HCT116 (cell line): ENCODE data around the gene TPD52L2. TPM values are rescaled to one million over a fixed set of nuclear protein-coding genes. Genes with fewer than 3 reads are reported as not detected.

Experiments
- ATAC-seq: fragments of 200-7000 bp; cut with Tn5 transposase; 2 replicates; pipeline ENCODE4 v1.9.1; 2020; ENCODE audit warnings: mild to moderate bottlenecking, moderate library complexity
- BruUV-seq: library from RNA; stranded (reverse); fragments of 400-500 nt; replicated peaks from 2 replicates; lab custom pipeline; 2021; lab: Mats Ljungman, UMichigan
- CTCF ChIA-PET: fragments of 300-600 bp; sonication (Branson Sonifier 250); formaldehyde crosslinking; loops from one replicate; lab custom pipeline; 2021; ENCODE audit warnings: antibody characterized with exemption; lab: Charles Lee
- POLR2A ChIA-PET: fragments of 300-600, 350-600 bp; sonication (Branson Sonifier 250); formaldehyde crosslinking; loops from one replicate; lab custom pipeline; 2021; ENCODE audit warnings: antibody characterized with exemption; lab: Charles Lee
- RAD21 ChIA-PET, 2 experiments: fragments of 300-600 bp; sonication (Branson Sonifier 250); formaldehyde crosslinking; loops; one replicate each; lab custom pipeline; 2023; ENCODE audit warnings: low total read pairs in 2 of 2; ENCODE audit not compliant: uncharacterized antibody in 2 of 2, unreplicated experiment in 2 of 2, low non-redundant PET in 1 of 2; lab: Charles Lee
- DNase-seq: peaks from one replicate; pipeline ENCODE4 v3.0.0-alpha.2; 2010; ENCODE audit warnings: low read depth, low spot score
- H2AFZ ChIP-seq: fragments of 200-600 bp; shearing (Covaris generic), sonication (generic); 2 replicates; pipeline ENCODE4 v1.6.1; 2017; ENCODE audit warnings: low read depth, mixed run types, mixed read lengths, antibody characterized with exemption, low read length; ENCODE audit not compliant: poor library complexity, severe bottlenecking
- H3K27ac ChIP-seq: 2 replicates; pipeline ENCODE4 v1.5.1; 2012; ENCODE audit warnings: low read depth, low read length
- H3K27me3 ChIP-seq: fragments of 200-600 bp; sonication (generic); 2 replicates; pipeline ENCODE4 v1.6.1; 2016; ENCODE audit warnings: mixed run types, low read length, mixed read lengths; ENCODE audit not compliant: insufficient read depth
- H3K36me3 ChIP-seq, 2 experiments: fragments of 200-500 bp in 1 of 2; fragments of 200-600 bp in 1 of 2; sonication (Bioruptor generic) in 1 of 2; sonication (generic) in 1 of 2; 2 replicates each; pipeline versions ENCODE4 v1.5.1 to v1.6.1; 2014 to 2016; ENCODE audit warnings: low read length in 2 of 2, inconsistent platforms in 1 of 2, mixed read lengths in 1 of 2, mixed run types in 1 of 2; ENCODE audit not compliant: insufficient read depth in 2 of 2, control insufficient read depth in 1 of 2
- H3K4me1 ChIP-seq, 2 experiments: fragments of 200-600 bp in 1 of 2; sonication (generic) in 1 of 2; 2 replicates each; pipeline versions ENCODE4 v1.5.1 to v1.6.1; 2012 to 2017; ENCODE audit warnings: low read length in 2 of 2, inconsistent platforms in 1 of 2, mild to moderate bottlenecking in 1 of 2, mixed read lengths in 1 of 2, mixed run types in 1 of 2, moderate library complexity in 1 of 2; ENCODE audit not compliant: insufficient read depth in 2 of 2, control insufficient read depth in 1 of 2
- H3K4me2 ChIP-seq: fragments of 200-600 bp; sonication (generic); 2 replicates; pipeline ENCODE4 v1.6.1; 2017; ENCODE audit warnings: mixed run types, low read length, mixed read lengths
- H3K4me3 ChIP-seq, 2 experiments: fragments of 200-600 bp in 1 of 2; sonication (generic) in 1 of 2; replicated peaks in 1 of 2; 2 replicates each; pipeline ENCODE4 v1.5.1; 2011 to 2016; ENCODE audit warnings: low read length in 2 of 2, control low read depth in 1 of 2, low read depth in 1 of 2, mild to moderate bottlenecking in 1 of 2, mixed read lengths in 1 of 2, mixed run types in 1 of 2
- H3K79me2 ChIP-seq: fragments of 200-600 bp; sonication (generic); 2 replicates; pipeline ENCODE4 v1.6.1; 2017; ENCODE audit warnings: mild to moderate bottlenecking, mixed run types, low read length, moderate library complexity, mixed read lengths; ENCODE audit not compliant: insufficient read depth
- H3K9ac ChIP-seq: fragments of 200-600 bp; sonication (generic); 2 replicates; pipeline ENCODE4 v1.6.1; 2016; ENCODE audit warnings: low read length, mixed read lengths
- H3K9me2 ChIP-seq: fragments of 200-600 bp; sonication (generic), shearing (Covaris generic); 2 replicates; pipeline ENCODE4 v1.6.1; 2017; ENCODE audit warnings: mixed run types, mild to moderate bottlenecking, moderate library complexity; ENCODE audit not compliant: insufficient read depth
- H3K9me3 ChIP-seq, 2 experiments: fragments of 200-500 bp in 1 of 2; fragments of 200-600 bp in 1 of 2; sonication (Bioruptor generic) in 1 of 2; sonication (generic) in 1 of 2; 2 replicates each; pipeline ENCODE4 v1.6.1; 2014 to 2017; ENCODE audit warnings: low read length in 2 of 2, mixed read lengths in 2 of 2, inconsistent platforms in 1 of 2, low read depth in 1 of 2, mild to moderate bottlenecking in 1 of 2, mixed run types in 1 of 2, moderate library complexity in 1 of 2; ENCODE audit not compliant: control insufficient read depth in 1 of 2, insufficient read depth in 1 of 2
- H4K20me1 ChIP-seq: fragments of 200-600 bp; sonication (generic), shearing (Covaris generic); 2 replicates; pipeline ENCODE4 v1.6.1; 2017; ENCODE audit warnings: mixed run types, mild to moderate bottlenecking, moderate library complexity; ENCODE audit not compliant: insufficient read depth
- CBX3 ChIP-seq: IDR thresholded peaks from 2 replicates; pipeline ENCODE4 v1.6.1; 2012; ENCODE audit warnings: low read depth
- CEBPB ChIP-seq: IDR thresholded peaks from 2 replicates; pipeline ENCODE4 v1.6.1; 2012; ENCODE audit warnings: low read depth
- EGR1 ChIP-seq: IDR thresholded peaks from 2 replicates; pipeline ENCODE4 v1.6.1; 2012; ENCODE audit warnings: low read depth
- JUND ChIP-seq: IDR thresholded peaks from 2 replicates; pipeline ENCODE4 v1.6.1; 2012
- POLR2A ChIP-seq: IDR thresholded peaks from 2 replicates; pipeline ENCODE4 v1.7.0; 2011; ENCODE audit warnings: borderline replicate concordance; ENCODE audit not compliant: insufficient read depth, insufficient read length; ENCODE audit errors: extremely low read depth
- POLR2AphosphoS5 ChIP-seq: IDR thresholded peaks from 2 replicates; pipeline ENCODE4 v1.6.1; 2011; ENCODE audit warnings: mild to moderate bottlenecking, low read depth, low read length, moderate library complexity
- RAD21 ChIP-seq: IDR thresholded peaks from 2 replicates; pipeline ENCODE4 v1.6.1; 2012; ENCODE audit warnings: low read depth, mild to moderate bottlenecking
- SIN3A ChIP-seq: IDR thresholded peaks from 2 replicates; pipeline ENCODE4 v1.6.1; 2012; ENCODE audit warnings: low read depth
- TCF7L2 ChIP-seq: IDR thresholded peaks from 2 replicates; pipeline ENCODE4 v1.7.0; 2011; ENCODE audit warnings: borderline replicate concordance, inconsistent platforms; ENCODE audit not compliant: insufficient read depth, insufficient read length; ENCODE audit errors: extremely low read depth
- YY1 ChIP-seq: IDR thresholded peaks from 2 replicates; pipeline ENCODE4 v1.6.1; 2011; ENCODE audit warnings: low read length, low read depth, moderate library complexity, mild to moderate bottlenecking; ENCODE audit not compliant: insufficient replicate concordance; ENCODE audit errors: extremely low read depth
- ZFX ChIP-seq: fragments of 450-650 bp; IDR thresholded peaks from 2 replicates; pipeline ENCODE4 v1.6.1; 2017
- ZNF274 ChIP-seq: fragments of 200-500 bp; sonication (Bioruptor generic); IDR thresholded peaks from 2 replicates; pipeline ENCODE4 v1.6.1; 2014; ENCODE audit warnings: mild to moderate bottlenecking, low read depth, low read length, inconsistent platforms
- intact Hi-C: fragments of 100-400 bp; cut with micrococcal nuclease; formaldehyde crosslinking; loops from 2 replicates; pipeline ENCODE4 v1.10.0; 2022
- total RNA-seq: library from RNA; stranded (reverse); gene quantifications from one replicate; pipeline ENCODE4 v1.2.1, GENCODE V29; 2021; ENCODE audit not compliant: unreplicated experiment
- TF ChIP-seq, protein P1 (sequence below): IDR thresholded peaks from 2 replicates; pipeline ENCODE4 v1.6.1; 2012; ENCODE audit warnings: low read depth
- TF ChIP-seq, protein P2 (sequence below), 3 experiments: fragments of 200-600 bp in 1 of 3; sonication (generic) in 1 of 3; IDR thresholded peaks in 2 of 3; conservative IDR thresholded peaks in 1 of 3; 2 replicates each; pipeline ENCODE4 v1.5.1; 2012 to 2017; ENCODE audit warnings: low read depth in 2 of 3, low read length in 2 of 3, antibody characterized with exemption in 1 of 3, borderline replicate concordance in 1 of 3, control low read depth in 1 of 3, mild to moderate bottlenecking in 1 of 3, mixed read lengths in 1 of 3, mixed run types in 1 of 3, moderate library complexity in 1 of 3; ENCODE audit not compliant: insufficient read depth in 1 of 3

Gene TPD52L2
- total RNA-seq, 1 experiment from 2014 or later: 149 TPM

DNA sequence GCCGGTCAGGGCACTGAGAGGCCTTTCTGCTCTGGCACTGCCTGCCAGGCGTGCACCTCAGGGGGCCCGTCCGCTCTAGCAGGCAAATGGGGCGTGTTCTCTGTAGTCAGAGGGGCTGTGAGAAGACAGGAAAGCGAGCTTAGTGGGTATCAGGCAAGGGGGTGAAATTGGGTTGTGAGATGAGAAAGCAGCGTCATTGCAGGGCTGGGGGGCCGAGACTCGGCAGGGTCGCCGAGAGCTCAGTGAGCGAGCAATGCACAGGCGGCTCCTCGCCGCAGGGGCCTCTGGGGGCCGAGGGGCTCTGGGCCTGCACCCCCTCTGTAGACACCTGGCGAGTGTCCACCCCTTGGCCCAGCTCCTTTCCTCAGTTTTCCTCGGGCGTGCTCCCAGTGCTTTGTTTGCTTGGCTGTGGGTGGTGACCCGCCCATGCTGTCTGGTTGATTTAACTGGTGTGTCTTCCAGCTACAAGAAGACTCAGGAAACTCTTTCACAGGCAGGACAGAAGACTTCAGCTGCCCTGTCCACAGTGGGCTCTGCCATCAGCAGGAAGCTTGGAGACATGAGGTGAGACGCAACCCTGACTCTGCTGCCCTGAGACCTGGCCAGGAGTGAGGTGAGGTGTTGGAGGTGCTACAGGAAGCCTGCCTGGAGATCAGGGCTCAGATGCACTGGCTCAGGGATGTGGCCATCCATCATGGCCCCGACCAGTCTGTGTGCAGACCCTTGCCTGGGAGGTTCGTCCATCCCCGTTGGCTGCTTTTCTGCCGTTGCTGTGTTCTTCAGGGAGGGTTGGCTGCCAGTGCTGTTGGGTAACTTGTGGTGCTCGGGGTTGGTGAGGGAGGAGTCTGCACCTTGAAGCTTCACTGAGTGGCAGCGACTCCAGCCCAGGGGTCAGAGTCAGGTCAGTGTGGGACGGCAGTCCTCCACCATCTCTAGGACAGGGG is 17.5 kb downstream of the TPD52L2 start:
- no peak for DNase-seq
- POLR2A ChIA-PET: no interaction called here

More for the DNA sequence above, 17.5 kb downstream of the TPD52L2 start:
- Histone ChIP-seq H3K27me3 (no peaks in the 10 kb centered on the region), H3K4me2 (no peak overlapping the region), H4K20me1 (no peaks in the 10 kb centered on the region), H3K9ac (no peak overlapping the region), H3K4me1 (no peaks in the 10 kb centered on the region), H3K36me3 (peaks cover 21 to 44% of the 10 kb centered on the region in 2 experiments), H3K4me3 (no peak overlapping the region), H2AFZ (no peak overlapping the region), H3K79me2 (peaks cover 86% of the 10 kb centered on the region)
- intact Hi-C loops: no loop called here
- BruUV-seq: no TSS peak
- RAD21 ChIA-PET: no interaction called here
- ATAC-seq: no peak
- TF ChIP-seq SIN3A (no peak), ZFX (no peak), POLR2A (no peak), CBX3 (no peak), ZNF274 (no peak), CEBPB (no peak), JUND (no peak), YY1 (no peak), POLR2AphosphoS5 (no peak), TCF7L2 (no peak), RAD21 (no peak), EGR1 (no peak)
- TF ChIP-seq, protein P1, sequence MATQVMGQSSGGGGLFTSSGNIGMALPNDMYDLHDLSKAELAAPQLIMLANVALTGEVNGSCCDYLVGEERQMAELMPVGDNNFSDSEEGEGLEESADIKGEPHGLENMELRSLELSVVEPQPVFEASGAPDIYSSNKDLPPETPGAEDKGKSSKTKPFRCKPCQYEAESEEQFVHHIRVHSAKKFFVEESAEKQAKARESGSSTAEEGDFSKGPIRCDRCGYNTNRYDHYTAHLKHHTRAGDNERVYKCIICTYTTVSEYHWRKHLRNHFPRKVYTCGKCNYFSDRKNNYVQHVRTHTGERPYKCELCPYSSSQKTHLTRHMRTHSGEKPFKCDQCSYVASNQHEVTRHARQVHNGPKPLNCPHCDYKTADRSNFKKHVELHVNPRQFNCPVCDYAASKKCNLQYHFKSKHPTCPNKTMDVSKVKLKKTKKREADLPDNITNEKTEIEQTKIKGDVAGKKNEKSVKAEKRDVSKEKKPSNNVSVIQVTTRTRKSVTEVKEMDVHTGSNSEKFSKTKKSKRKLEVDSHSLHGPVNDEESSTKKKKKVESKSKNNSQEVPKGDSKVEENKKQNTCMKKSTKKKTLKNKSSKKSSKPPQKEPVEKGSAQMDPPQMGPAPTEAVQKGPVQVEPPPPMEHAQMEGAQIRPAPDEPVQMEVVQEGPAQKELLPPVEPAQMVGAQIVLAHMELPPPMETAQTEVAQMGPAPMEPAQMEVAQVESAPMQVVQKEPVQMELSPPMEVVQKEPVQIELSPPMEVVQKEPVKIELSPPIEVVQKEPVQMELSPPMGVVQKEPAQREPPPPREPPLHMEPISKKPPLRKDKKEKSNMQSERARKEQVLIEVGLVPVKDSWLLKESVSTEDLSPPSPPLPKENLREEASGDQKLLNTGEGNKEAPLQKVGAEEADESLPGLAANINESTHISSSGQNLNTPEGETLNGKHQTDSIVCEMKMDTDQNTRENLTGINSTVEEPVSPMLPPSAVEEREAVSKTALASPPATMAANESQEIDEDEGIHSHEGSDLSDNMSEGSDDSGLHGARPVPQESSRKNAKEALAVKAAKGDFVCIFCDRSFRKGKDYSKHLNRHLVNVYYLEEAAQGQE: no peak
- TF ChIP-seq, protein P2, sequence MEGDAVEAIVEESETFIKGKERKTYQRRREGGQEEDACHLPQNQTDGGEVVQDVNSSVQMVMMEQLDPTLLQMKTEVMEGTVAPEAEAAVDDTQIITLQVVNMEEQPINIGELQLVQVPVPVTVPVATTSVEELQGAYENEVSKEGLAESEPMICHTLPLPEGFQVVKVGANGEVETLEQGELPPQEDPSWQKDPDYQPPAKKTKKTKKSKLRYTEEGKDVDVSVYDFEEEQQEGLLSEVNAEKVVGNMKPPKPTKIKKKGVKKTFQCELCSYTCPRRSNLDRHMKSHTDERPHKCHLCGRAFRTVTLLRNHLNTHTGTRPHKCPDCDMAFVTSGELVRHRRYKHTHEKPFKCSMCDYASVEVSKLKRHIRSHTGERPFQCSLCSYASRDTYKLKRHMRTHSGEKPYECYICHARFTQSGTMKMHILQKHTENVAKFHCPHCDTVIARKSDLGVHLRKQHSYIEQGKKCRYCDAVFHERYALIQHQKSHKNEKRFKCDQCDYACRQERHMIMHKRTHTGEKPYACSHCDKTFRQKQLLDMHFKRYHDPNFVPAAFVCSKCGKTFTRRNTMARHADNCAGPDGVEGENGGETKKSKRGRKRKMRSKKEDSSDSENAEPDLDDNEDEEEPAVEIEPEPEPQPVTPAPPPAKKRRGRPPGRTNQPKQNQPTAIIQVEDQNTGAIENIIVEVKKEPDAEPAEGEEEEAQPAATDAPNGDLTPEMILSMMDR (IDR thresholded peaks at IDR 0.05 in 2 of 3, conservative IDR thresholded peaks at IDR 0.05 in 1 of 3; ENCODE audit: borderline replicate concordance in 1 of 3, insufficient read depth in 1 of 3, low read depth in 2 of 3, low read length in 2 of 3): no peak
- TF ChIP-seq, all 23 proteins: peak for 0
- Histone ChIP-seq H3K9me3 (no peaks in the 10 kb centered on the region), H3K27ac (no peak overlapping the region; the same call in 1 of the 2 replicates), H3K9me2 (no peaks in the 10 kb centered on the region)
- CTCF ChIA-PET: no interaction called here
